IMR-90 (cell line): ENCODE data around the gene LYVE1. TPM values are rescaled to one million over a fixed set of nuclear protein-coding genes. Genes with fewer than 3 reads are reported as not detected.

Source experiments
- ATAC-seq: fragments of 200-7000 bp; cut with Tn5 transposase; 2 replicates; pipeline ENCODE4 v1.9.1; 2020; ENCODE audit warnings: low read depth, mild to moderate bottlenecking, moderate library complexity
- BruUV-seq: library from RNA; stranded (reverse); fragments of 400-500 nt; replicated peaks from 2 replicates; lab custom pipeline; 2021; lab: Mats Ljungman, UMichigan
- CTCF ChIA-PET: fragments of 300-600 bp; formaldehyde crosslinking; extraction: SDS; loops from one replicate; lab custom pipeline; 2021; ENCODE audit warnings: antibody characterized with exemption; lab: Yijun Ruan, JAX
- POLR2A ChIA-PET: fragments of 300-600 bp; sonication (Branson Sonifier 250); formaldehyde crosslinking; loops from one replicate; lab custom pipeline; 2022; ENCODE audit warnings: antibody characterized with exemption; ENCODE audit not compliant: unreplicated experiment; lab: Charles Lee
- DNase-seq: peaks from one replicate; pipeline ENCODE4 v3.0.0; 2013
- H2AFZ ChIP-seq: replicated peaks from 2 replicates; pipeline ENCODE3; 2013; ENCODE audit warnings: low read length, mild to moderate bottlenecking; ENCODE audit not compliant: poor library complexity
- H2AK5ac ChIP-seq: 2 replicates; pipeline ENCODE4 v1.6.1; 2013; ENCODE audit warnings: low read depth, low read length, inconsistent platforms
- H2AK9ac ChIP-seq: replicated peaks from 2 replicates; pipeline ENCODE3; 2013; ENCODE audit warnings: mild to moderate bottlenecking, low read depth, low read length, moderate library complexity; ENCODE audit not compliant: poor library complexity
- H2BK120ac ChIP-seq: 2 replicates; pipeline ENCODE4 v1.6.1; 2013; ENCODE audit warnings: low read depth, low read length, inconsistent platforms
- H2BK15ac ChIP-seq: 3 replicates; pipeline ENCODE4 v1.6.1; 2013; ENCODE audit warnings: low read depth, low read length, inconsistent platforms
- H2BK20ac ChIP-seq: 2 replicates; pipeline ENCODE4 v1.6.1; 2013; ENCODE audit warnings: low read depth, mild to moderate bottlenecking, inconsistent platforms, low read length, moderate library complexity
- H2BK5ac ChIP-seq: 2 replicates; pipeline ENCODE4 v1.6.1; 2013; ENCODE audit warnings: mild to moderate bottlenecking, low read depth, low read length, inconsistent platforms; ENCODE audit not compliant: poor library complexity, severe bottlenecking
- H3K14ac ChIP-seq: replicated peaks from 2 replicates; pipeline ENCODE4 v1.6.1; 2013; ENCODE audit warnings: low read depth, low read length, inconsistent platforms
- H3K18ac ChIP-seq: 2 replicates; pipeline ENCODE4 v1.6.1; 2013; ENCODE audit warnings: low read depth, low read length, control low read depth
- H3K23ac ChIP-seq: 2 replicates; pipeline ENCODE4 v1.6.1; 2013; ENCODE audit warnings: low read depth, low read length, inconsistent platforms
- H3K27ac ChIP-seq: 2 replicates; pipeline ENCODE4 v1.5.1; 2013; ENCODE audit warnings: mild to moderate bottlenecking, control low read depth, low read length; ENCODE audit not compliant: insufficient read depth
- H3K27me3 ChIP-seq: 2 replicates; pipeline ENCODE4 v1.6.1; 2013; ENCODE audit warnings: low read length; ENCODE audit not compliant: control insufficient read depth, insufficient read depth
- H3K36me3 ChIP-seq: 2 replicates; pipeline ENCODE4 v1.6.1; 2013; ENCODE audit warnings: low read length, mixed read lengths; ENCODE audit not compliant: control insufficient read depth, insufficient read depth
- H3K4ac ChIP-seq: 2 replicates; pipeline ENCODE4 v1.6.1; 2013; ENCODE audit warnings: low read depth, low read length, inconsistent platforms
- H3K4me1 ChIP-seq: 2 replicates; pipeline ENCODE4 v1.6.1; 2013; ENCODE audit warnings: low read length, mixed read lengths; ENCODE audit not compliant: control insufficient read depth, insufficient read depth
- H3K4me2 ChIP-seq: 2 replicates; pipeline ENCODE4 v1.6.1; 2013; ENCODE audit warnings: low read depth, mild to moderate bottlenecking, control low read depth, low read length, moderate library complexity
- H3K4me3 ChIP-seq: 2 replicates; pipeline ENCODE4 v1.5.1; 2013; ENCODE audit warnings: low read depth, mild to moderate bottlenecking, control low read depth, low read length, moderate library complexity; ENCODE audit not compliant: insufficient read depth
- H3K56ac ChIP-seq: 2 replicates; pipeline ENCODE4 v1.6.1; 2013; ENCODE audit warnings: low read length, inconsistent platforms; ENCODE audit not compliant: insufficient read depth; ENCODE audit errors: extremely low read depth
- H3K79me1 ChIP-seq, 2 experiments: 2 replicates each; pipeline ENCODE4 v1.6.1; 2013; ENCODE audit warnings: low read length in 2 of 2, inconsistent platforms in 1 of 2, low read depth in 1 of 2
- H3K9ac ChIP-seq: 2 replicates; pipeline ENCODE4 v1.6.1; 2013; ENCODE audit warnings: low read depth, low read length, control low read depth
- H3K9me1 ChIP-seq: 2 replicates; pipeline ENCODE4 v1.6.1; 2013; ENCODE audit warnings: low read length, inconsistent platforms; ENCODE audit not compliant: insufficient read depth
- H3K9me3 ChIP-seq: 2 replicates; pipeline ENCODE4 v1.6.1; 2013; ENCODE audit warnings: low read length; ENCODE audit not compliant: control insufficient read depth, insufficient read depth
- H4K20me1 ChIP-seq: 2 replicates; pipeline ENCODE4 v1.6.1; 2013; ENCODE audit warnings: low read length, inconsistent platforms; ENCODE audit not compliant: insufficient read depth
- H4K5ac ChIP-seq: 2 replicates; pipeline ENCODE4 v1.6.1; 2013; ENCODE audit warnings: mild to moderate bottlenecking, low read depth, low read length, control low read depth
- H4K8ac ChIP-seq, 2 experiments: 2 replicates each; pipeline ENCODE4 v1.6.1; 2013; ENCODE audit warnings: low read depth in 2 of 2, low read length in 2 of 2, control low read depth in 1 of 2, inconsistent platforms in 1 of 2
- H4K91ac ChIP-seq: 2 replicates; pipeline ENCODE4 v1.6.1; 2013; ENCODE audit warnings: low read depth, low read length, inconsistent platforms; ENCODE audit not compliant: insufficient read depth
- BHLHE40 ChIP-seq: fragments of 150-350 bp; IDR thresholded peaks from 2 replicates; pipeline ENCODE4 v1.6.1; 2016; ENCODE audit warnings: mild to moderate bottlenecking, low read depth, low read length
- CEBPB ChIP-seq: IDR thresholded peaks from 2 replicates; pipeline ENCODE4 v1.6.1; 2012; ENCODE audit warnings: low read depth, low read length, improper control_type of control experiment
- WGBS, 2 experiments: methylation state at CpG; one replicate each; pipeline versions ENCODE4 v1.1.5 to v1.1.7; 2013; ENCODE audit warnings: missing lambda C conversion rate in 2 of 2; ENCODE audit not compliant: insufficient read length in 1 of 2; ENCODE audit errors: extremely low coverage in 2 of 2; 5-methylcytosine and 5-hydroxymethylcytosine counted together
- dilution Hi-C: fragments of 300-500 bp; cut with HindIII; formaldehyde crosslinking; loops from one replicate; pipeline ENCODE4 v1.14.3; 2018; ENCODE audit warnings: low sequenced_read_pairs; ENCODE audit not compliant: unreplicated experiment
- in situ Hi-C: fragments of 300-500 bp; cut with MboI; formaldehyde crosslinking; loops from 3 replicates; pipeline ENCODE4 v1.14.3; 2019; ENCODE audit warnings: low sequenced_read_pairs, inconsistent platforms, mixed read lengths
- intact Hi-C: fragments of 100-400 bp; cut with micrococcal nuclease; formaldehyde crosslinking; loops from 2 replicates; pipeline ENCODE4 v1.10.0; 2022
- polyA plus RNA-seq, 3 experiments: library from polyadenylated mRNA; depleted of rRNA; stranded (reverse); fragments of >200 nt; gene quantifications; 2 replicates each; pipeline ENCODE4 v1.2.3, GENCODE V29; 2012; ENCODE audit warnings: low replicate concordance in 1 of 3
- total RNA-seq: library from RNA; depleted of rRNA; stranded (reverse); fragments of >200 nt; gene quantifications from 2 replicates; pipeline ENCODE4 v1.2.3, GENCODE V29; 2012
- TF ChIP-seq, protein P1 (sequence below): conservative IDR thresholded peaks from 2 replicates; pipeline ENCODE4 v1.5.1; 2012; ENCODE audit warnings: mild to moderate bottlenecking, low read depth, low read length, improper control_type of control experiment

Gene LYVE1
- total and polyA plus RNA-seq, 2 of the 4 experiments (the other 2 are of a cell fraction) = not detected

DNA sequence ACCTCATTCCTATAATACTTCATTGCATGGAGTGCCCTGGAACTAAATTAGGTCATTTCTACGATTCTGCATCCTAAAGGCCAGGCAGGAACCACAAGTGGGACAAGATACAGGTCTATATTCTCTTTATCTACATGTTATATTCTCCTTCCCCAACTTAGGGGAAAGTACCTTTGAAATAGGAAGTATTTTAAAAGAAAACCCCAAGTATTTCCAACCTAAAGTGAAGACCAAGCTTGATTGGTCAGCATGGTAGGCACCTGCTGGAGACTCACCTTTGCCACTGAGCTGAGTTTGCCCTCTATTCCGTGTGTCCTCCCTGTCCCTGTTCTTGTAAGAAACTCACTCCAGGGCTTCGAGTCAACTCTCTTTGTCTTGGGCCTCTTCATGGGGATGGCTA, 11.2 kb upstream of the LYVE1 start:
- Histone ChIP-seq H4K91ac (0 out of 2 replicates have a peak overlapping the region, but pooled peaks have one; percentile 3), H3K36me3 (peaks cover 53% of the 10 kb centered on the region), H3K14ac (0 out of 2 replicates have a peak overlapping the region, but pooled peaks have one; percentile 29), H2AFZ (no peak overlapping the region), H3K79me1 (peaks cover 0 to 21% of the 10 kb centered on the region in 2 experiments; a peak in 2 of 4 replicates), H4K5ac (no peak overlapping the region), H4K8ac (no peak overlapping the region), H3K9ac (no peak overlapping the region), H3K4ac (peak overlapping the region; percentile 69; the same call in 1 of the 2 replicates), H3K9me1 (peaks cover 47% of the 10 kb centered on the region), H3K56ac (no peak overlapping the region), H2AK5ac (peak overlapping the region; percentile 22; the same call in 1 of the 2 replicates), H3K4me2 (no peak overlapping the region), H3K4me3 (no peak overlapping the region), H3K27me3 (no peaks in the 10 kb centered on the region), H3K4me1 (peaks cover 26% of the 10 kb centered on the region), H2BK15ac (no peak overlapping the region), H2AK9ac (no peak overlapping the region), H2BK5ac (no peak overlapping the region), H3K18ac (no peak overlapping the region), H3K27ac (no peak overlapping the region), H2BK120ac (peak overlapping the region; percentile 53; the same call in 1 of the 2 replicates), H3K23ac (no peak overlapping the region), H3K9me3 (no peaks in the 10 kb centered on the region), H4K20me1 (no peaks in the 10 kb centered on the region; the same call in 1 of the 2 replicates), H2BK20ac (no peak overlapping the region)
- no peak for ATAC-seq
- ChIA-PET POLR2A (no interaction called here), CTCF (interaction anchor here (0.6 to 1.2 kb wide), 2 partner anchors 39 to 63 kb away, joined by 3 to 4 read pairs; partner anchors contain the start of gene RNF141)
- DNase-seq = no peak
- in situ Hi-C loops = no loop called here
- 100% methylated on average over 1 of the region's 3 CpGs; no CpG with 5 or more reads in 1 of the 2 experiments for WGBS, 2 experiments
- BruUV-seq = no TSS peak
- intact Hi-C loops = no loop called here
- dilution Hi-C loops = no loop called here
- no peak for TF ChIP-seq BHLHE40
- TF ChIP-seq, protein P1, sequence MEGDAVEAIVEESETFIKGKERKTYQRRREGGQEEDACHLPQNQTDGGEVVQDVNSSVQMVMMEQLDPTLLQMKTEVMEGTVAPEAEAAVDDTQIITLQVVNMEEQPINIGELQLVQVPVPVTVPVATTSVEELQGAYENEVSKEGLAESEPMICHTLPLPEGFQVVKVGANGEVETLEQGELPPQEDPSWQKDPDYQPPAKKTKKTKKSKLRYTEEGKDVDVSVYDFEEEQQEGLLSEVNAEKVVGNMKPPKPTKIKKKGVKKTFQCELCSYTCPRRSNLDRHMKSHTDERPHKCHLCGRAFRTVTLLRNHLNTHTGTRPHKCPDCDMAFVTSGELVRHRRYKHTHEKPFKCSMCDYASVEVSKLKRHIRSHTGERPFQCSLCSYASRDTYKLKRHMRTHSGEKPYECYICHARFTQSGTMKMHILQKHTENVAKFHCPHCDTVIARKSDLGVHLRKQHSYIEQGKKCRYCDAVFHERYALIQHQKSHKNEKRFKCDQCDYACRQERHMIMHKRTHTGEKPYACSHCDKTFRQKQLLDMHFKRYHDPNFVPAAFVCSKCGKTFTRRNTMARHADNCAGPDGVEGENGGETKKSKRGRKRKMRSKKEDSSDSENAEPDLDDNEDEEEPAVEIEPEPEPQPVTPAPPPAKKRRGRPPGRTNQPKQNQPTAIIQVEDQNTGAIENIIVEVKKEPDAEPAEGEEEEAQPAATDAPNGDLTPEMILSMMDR = no peak
- no peak for TF ChIP-seq CEBPB
